HG03460 (cell line): ENCODE results near the gene HSPA9.

Experiments used
- ATAC-seq: cut with Tn5 transposase; IDR thresholded peaks from one replicate; pipeline ENCODE4 v1.9.1; 2021; ENCODE audit not compliant: unreplicated experiment

Gene HSPA9

GRCh38 chr5:138596105-138596881, 21.1 kb upstream of the HSPA9 start:
- ATAC-seq, result no peak

GRCh38 chr5:138595180-138595795, 20.1 kb upstream of the HSPA9 start:
- ATAC-seq, result no peak

GRCh38 chr5:138594305-138595058, 19.3 kb upstream of the HSPA9 start:
- no peak for ATAC-seq

- no peak for ATAC-seq
Observed at GRCh38 chr5:138588013-138588788, 13.0 kb upstream of the HSPA9 start.

- ATAC-seq, result no peak
Observed at GRCh38 chr5:138585157-138585556, 10.0 kb upstream of the HSPA9 start.

GRCh38 chr5:138583984-138584637, 8.9 kb upstream of the HSPA9 start:
- ATAC-seq, result no peak

- no peak for ATAC-seq
Observed at GRCh38 chr5:138582959-138583358, 7.8 kb upstream of the HSPA9 start.

- ATAC-seq, result no peak
Observed at GRCh38 chr5:138580777-138581176, 5.6 kb upstream of the HSPA9 start.

GRCh38 chr5:138580001-138580400, 4.8 kb upstream of the HSPA9 start:
- no peak for ATAC-seq

GRCh38 chr5:138579517-138579863, 4.3 kb upstream of the HSPA9 start:
- no peak for ATAC-seq

GRCh38 chr5:138577452-138577851, 2.3 kb upstream of the HSPA9 start:
- ATAC-seq, result no peak

GRCh38 chr5:138574744-138575193, 432 bp downstream of the HSPA9 start:
- no peak for ATAC-seq

- ATAC-seq, result no peak
Observed at GRCh38 chr5:138573949-138574670, 1.1 kb downstream of the HSPA9 start.

- no peak for ATAC-seq
Observed at GRCh38 chr5:138573223-138573622, 2.0 kb downstream of the HSPA9 start.

GRCh38 chr5:138570871-138571270, 4.3 kb downstream of the HSPA9 start:
- no peak for ATAC-seq

GRCh38 chr5:138569782-138570181, 5.4 kb downstream of the HSPA9 start:
- ATAC-seq, result no peak

GRCh38 chr5:138568061-138568824, 7.0 kb downstream of the HSPA9 start:
- no peak for ATAC-seq

- no peak for ATAC-seq
Observed at GRCh38 chr5:138566792-138567191, 8.4 kb downstream of the HSPA9 start.

GRCh38 chr5:138565100-138565821, 9.9 kb downstream of the HSPA9 start:
- no peak for ATAC-seq
